Measurements from ENCODE around the gene LLGL1. TPM values are rescaled to one million over a fixed set of nuclear protein-coding genes. Genes with fewer than 3 reads are reported as not detected.
A peak's percentile ranks its signal among the peaks of the same experiment; 100 is the strongest.

The LLGL1 gene
- total RNA-seq, 1 experiment from 2014 or later: 30.2 TPM

- Histone ChIP-seq H3K36me3 (ENCODE audit: insufficient read depth, low read length, poor library complexity, severe bottlenecking) (peaks cover 21% of the 10 kb centered on the region), H3K27me3 (replicated peaks; ENCODE audit: insufficient read depth, low read depth, low read length, poor library complexity) (no peaks in the 10 kb centered on the region), H3K4me1 (ENCODE audit: insufficient read depth, low read length, poor library complexity, severe bottlenecking) (peaks cover 4% of the 10 kb centered on the region), H3K27ac (ENCODE audit: low read depth, low read length, poor library complexity, severe bottlenecking) (no peak overlapping the region), H3K9me3 (ENCODE audit: low read depth, low read length, poor library complexity, severe bottlenecking) (no peaks in the 10 kb centered on the region), H3K4me3 (ENCODE audit: low read depth, low read length, poor library complexity, severe bottlenecking) (no peak overlapping the region)
- no peak for TF ChIP-seq EZH2 (IDR thresholded peaks at IDR 0.05; ENCODE audit: borderline replicate concordance, low read depth, low read length, poor library complexity, severe bottlenecking)
- no peak for TF ChIP-seq CTCF (conservative IDR thresholded peaks at IDR 0.05; ENCODE audit: low read depth, low read length)
- DNase-seq (ENCODE audit: low spot score): no peak
- ChIA-PET CTCF (no interaction called here), POLR2A (ENCODE audit: low non-redundant PET) (no interaction called here)
- intact Hi-C loops (cut with micrococcal nuclease; ENCODE audit: unreplicated experiment): no loop called here
- no TSS peak for BruUV-seq (replicated peaks)
Observed at GRCh38 chr17:18256351-18256750, 30.9 kb downstream of the LLGL1 start.

GRCh38 chr17:18256776-18257175 is 31.3 kb downstream of the LLGL1 start:
- DNase-seq (ENCODE audit: low spot score): no peak
- no TSS peak for BruUV-seq (replicated peaks)
- H3K27me3 ChIP-seq (replicated peaks; ENCODE audit: insufficient read depth, low read depth, low read length, poor library complexity): no peaks in the 10 kb centered on the region
- peak overlapping the region; percentile 97 for H3K4me3 ChIP-seq (ENCODE audit: low read depth, low read length, poor library complexity, severe bottlenecking)
- intact Hi-C loops (cut with micrococcal nuclease; ENCODE audit: unreplicated experiment): no loop called here
- peaks cover 17% of the 10 kb centered on the region for H3K36me3 ChIP-seq (ENCODE audit: insufficient read depth, low read length, poor library complexity, severe bottlenecking)
- no peak overlapping the region for H3K27ac ChIP-seq (ENCODE audit: low read depth, low read length, poor library complexity, severe bottlenecking)
- ChIA-PET POLR2A (ENCODE audit: low non-redundant PET) (no interaction called here), CTCF (no interaction called here)
- H3K9me3 ChIP-seq (ENCODE audit: low read depth, low read length, poor library complexity, severe bottlenecking): no peaks in the 10 kb centered on the region
- peaks cover 4% of the 10 kb centered on the region for H3K4me1 ChIP-seq (ENCODE audit: insufficient read depth, low read length, poor library complexity, severe bottlenecking)
- TF ChIP-seq CTCF (conservative IDR thresholded peaks at IDR 0.05; ENCODE audit: low read depth, low read length): no peak
- no peak for TF ChIP-seq EZH2 (IDR thresholded peaks at IDR 0.05; ENCODE audit: borderline replicate concordance, low read depth, low read length, poor library complexity, severe bottlenecking)

- H3K9me3 ChIP-seq (ENCODE audit: low read depth, low read length, poor library complexity, severe bottlenecking): no peaks in the 10 kb centered on the region
- TF ChIP-seq CTCF (conservative IDR thresholded peaks at IDR 0.05; ENCODE audit: low read depth, low read length) (no peak), EZH2 (IDR thresholded peaks at IDR 0.05; ENCODE audit: borderline replicate concordance, low read depth, low read length, poor library complexity, severe bottlenecking) (no peak)
- peaks cover 17% of the 10 kb centered on the region for H3K36me3 ChIP-seq (ENCODE audit: insufficient read depth, low read length, poor library complexity, severe bottlenecking)
- DNase-seq (ENCODE audit: low spot score): no peak
- ChIA-PET POLR2A (ENCODE audit: low non-redundant PET) (no interaction called here), CTCF (no interaction called here)
- intact Hi-C loops (cut with micrococcal nuclease; ENCODE audit: unreplicated experiment): no loop called here
- H3K27me3 ChIP-seq (replicated peaks; ENCODE audit: insufficient read depth, low read depth, low read length, poor library complexity): no peaks in the 10 kb centered on the region
- BruUV-seq (replicated peaks): no TSS peak
- H3K27ac ChIP-seq (ENCODE audit: low read depth, low read length, poor library complexity, severe bottlenecking): peak overlapping the region; percentile 92
- peaks cover 4% of the 10 kb centered on the region for H3K4me1 ChIP-seq (ENCODE audit: insufficient read depth, low read length, poor library complexity, severe bottlenecking)
- H3K4me3 ChIP-seq (ENCODE audit: low read depth, low read length, poor library complexity, severe bottlenecking): peak overlapping the region; percentile 97
Observed at GRCh38 chr17:18257268-18257981, 32.0 kb downstream of the LLGL1 start.
